ENCODE data around the gene FAS. TPM values are rescaled to one million over a fixed set of nuclear protein-coding genes. Genes with fewer than 3 reads are reported as not detected.

FAS gene
- total and polyA plus RNA-seq, 2 donors (not counting 1 experiment from before 2014, with no cell fraction given): 11.5 to 12.4 TPM

GRCh38 chr10:88974446-88975376, 15.9 kb upstream of the FAS start:
- Histone ChIP-seq H3K36me3 (replicated peaks in 1 of 2; ENCODE audit: control extremely low read depth in 1 of 2, control insufficient read depth in 1 of 2, extremely low read depth in 1 of 2, insufficient read depth in 2 of 2, low read length in 1 of 2) (no peaks in the 10 kb centered on the region), H3K4me3 (ENCODE audit: control extremely low read depth in 1 of 5, extremely low read depth in 1 of 5, insufficient read depth in 1 of 5, low read depth in 2 of 5, low read length in 4 of 5) (peak overlapping the region; percentile 37 to 83 (median 72)), H2AFZ (ENCODE audit: insufficient read depth, low read depth, low read length, poor library complexity, severe bottlenecking) (peak overlapping the region; percentile 77), H3K4me1 (ENCODE audit: control insufficient read depth in 2 of 2, insufficient read depth in 2 of 2, low read length in 2 of 2) (peaks cover 8 to 9% of the 10 kb centered on the region in 2 donors), H3K9me3 (ENCODE audit: control extremely low read depth in 1 of 3, control insufficient read depth in 2 of 3, insufficient read depth in 1 of 3, low read length in 2 of 3) (no peaks in the 10 kb centered on the region), H3K27me3 (replicated peaks in 1 of 4; ENCODE audit: control extremely low read depth in 1 of 4, control insufficient read depth in 3 of 4, insufficient read depth in 4 of 4, low read length in 3 of 4) (no peaks in the 10 kb centered on the region), H3K4me2 (replicated peaks; ENCODE audit: low read depth, low read length, poor library complexity, severe bottlenecking) (peak overlapping the region; percentile 69), H3K9ac (ENCODE audit: low read length) (peak overlapping the region; percentile 71), H4K20me1 (ENCODE audit: control insufficient read depth, insufficient read depth, low read length, poor library complexity, severe bottlenecking) (no peaks in the 10 kb centered on the region), H3K79me2 (ENCODE audit: control insufficient read depth, insufficient read depth, low read length) (no peaks in the 10 kb centered on the region), H3K27ac (ENCODE audit: low read length in 2 of 2) (peak overlapping the region in 1 of 2 donors; percentile 70)
- ChIA-PET CTCF (interaction anchor here (0.7 to 2.1 kb wide), 4 partner anchors 13 to 421 kb away, joined by 3 to 8 read pairs (median 6); no protein-coding TSS in a partner anchor), POLR2A (no interaction called here)
- peak; percentile 36 for ATAC-seq (ENCODE audit: low read depth)
- intact Hi-C loops (cut with micrococcal nuclease): loop anchor here (2.0 kb wide), 1 partner anchor 14 kb away; no protein-coding TSS in a partner anchor
- peaks cover 14% of the 10 kb centered on the region for H3K4me1 Mint-ChIP-seq
- WGBS (ENCODE audit: insufficient coverage): 0% methylated on average over 3 of the region's 7 CpGs
- H3K9me3 Mint-ChIP-seq (ENCODE audit: insufficient read depth): no peaks in the 10 kb centered on the region
- H3K27ac Mint-ChIP-seq: peak overlapping the region; percentile 91
- DNase-seq: peak; percentile 52
- H3K4me3 Mint-ChIP-seq: peak overlapping the region; percentile 93
- TF ChIP-seq CTCF (IDR thresholded peaks at IDR 0.05) (no peak), EZH2 (IDR thresholded peaks at IDR 0.05; ENCODE audit: borderline replicate concordance, insufficient read depth, low read depth, low read length, poor library complexity, severe bottlenecking) (no peak)
- no peaks in the 10 kb centered on the region for H3K27me3 Mint-ChIP-seq

GRCh38 chr10:88975377-88975720, 15.2 kb upstream of the FAS start:
- H3K27ac Mint-ChIP-seq: peak overlapping the region; percentile 91
- H3K27me3 Mint-ChIP-seq: no peaks in the 10 kb centered on the region
- Histone ChIP-seq H3K79me2 (ENCODE audit: control insufficient read depth, insufficient read depth, low read length) (no peaks in the 10 kb centered on the region), H3K27ac (ENCODE audit: low read length in 2 of 2) (peak overlapping the region in 1 of 2 donors; percentile 70), H3K4me2 (replicated peaks; ENCODE audit: low read depth, low read length, poor library complexity, severe bottlenecking) (peak overlapping the region; percentile 69), H4K20me1 (ENCODE audit: control insufficient read depth, insufficient read depth, low read length, poor library complexity, severe bottlenecking) (no peaks in the 10 kb centered on the region), H3K4me1 (ENCODE audit: control insufficient read depth in 2 of 2, insufficient read depth in 2 of 2, low read length in 2 of 2) (peaks cover 8 to 9% of the 10 kb centered on the region in 2 donors), H3K27me3 (replicated peaks in 1 of 4; ENCODE audit: control extremely low read depth in 1 of 4, control insufficient read depth in 3 of 4, insufficient read depth in 4 of 4, low read length in 3 of 4) (no peaks in the 10 kb centered on the region), H3K36me3 (replicated peaks in 1 of 2; ENCODE audit: control extremely low read depth in 1 of 2, control insufficient read depth in 1 of 2, extremely low read depth in 1 of 2, insufficient read depth in 2 of 2, low read length in 1 of 2) (no peaks in the 10 kb centered on the region), H3K9ac (ENCODE audit: low read length) (peak overlapping the region; percentile 71), H3K9me3 (ENCODE audit: control extremely low read depth in 1 of 3, control insufficient read depth in 2 of 3, insufficient read depth in 1 of 3, low read length in 2 of 3) (no peaks in the 10 kb centered on the region), H2AFZ (ENCODE audit: insufficient read depth, low read depth, low read length, poor library complexity, severe bottlenecking) (peak overlapping the region; percentile 77), H3K4me3 (ENCODE audit: control extremely low read depth in 1 of 5, extremely low read depth in 1 of 5, insufficient read depth in 1 of 5, low read depth in 2 of 5, low read length in 4 of 5) (peak overlapping the region; percentile 37 to 83 (median 72))
- no peak for TF ChIP-seq CTCF (IDR thresholded peaks at IDR 0.05)
- TF ChIP-seq EZH2 (IDR thresholded peaks at IDR 0.05; ENCODE audit: borderline replicate concordance, insufficient read depth, low read depth, low read length, poor library complexity, severe bottlenecking): no peak
- ChIA-PET POLR2A (no interaction called here), CTCF (interaction anchor here (0.7 to 2.1 kb wide), 4 partner anchors 12 to 422 kb away, joined by 3 to 8 read pairs (median 6); no protein-coding TSS in a partner anchor)
- H3K9me3 Mint-ChIP-seq (ENCODE audit: insufficient read depth): no peaks in the 10 kb centered on the region
- DNase-seq (no peak), ATAC-seq (ENCODE audit: low read depth) (no peak)
- peak overlapping the region; percentile 93 for H3K4me3 Mint-ChIP-seq
- WGBS (ENCODE audit: insufficient coverage): 88% methylated on average over 2 of the region's 3 CpGs
- H3K4me1 Mint-ChIP-seq: peaks cover 14% of the 10 kb centered on the region
- intact Hi-C loops (cut with micrococcal nuclease): loop anchor here (2.0 kb wide), 1 partner anchor 13 kb away; no protein-coding TSS in a partner anchor

All from B cell (primary cell).